ENCODE results near the gene HNF4A. TPM values are rescaled to one million over a fixed set of nuclear protein-coding genes. Genes with fewer than 3 reads are reported as not detected.

The HNF4A gene
- total and polyA plus RNA-seq, 7 donors = 0.03 to 0.13 (median 0.03) TPM; not detected in 4

- intact Hi-C loops (cut with DNase I) = no loop called here
- no peak for ATAC-seq
- no peak for TF ChIP-seq CTCF (IDR thresholded peaks at IDR 0.05)
- DNase-seq = no peak
- Histone ChIP-seq H3K36me3 (ENCODE audit: insufficient read depth in 1 of 2, low read depth in 1 of 2) (no peaks in the 10 kb centered on the region), H3K27me3 (ENCODE audit: insufficient read depth in 3 of 3, low read length in 2 of 3) (peaks cover 0 to 14% (median 1%) of the 10 kb centered on the region in 3 donors), H3K4me3 (no peak overlapping the region), H3K27ac (no peak overlapping the region), H3K9me3 (no peaks in the 10 kb centered on the region), H3K4me1 (no peaks in the 10 kb centered on the region)
- WGBS, 3 donors = 73 to 78% (median 76%) methylated on average over 17 to 18 of the region's 18 CpGs
Measured at GRCh38 chr20:44402391-44403193, 47.1 kb downstream of the HNF4A start.

GRCh38 chr20:44403194-44404112 is 48.0 kb downstream of the HNF4A start:
- peaks cover 0 to 14% (median 1%) of the 10 kb centered on the region in 3 donors for H3K27me3 ChIP-seq (ENCODE audit: insufficient read depth in 3 of 3, low read length in 2 of 3)
- H3K4me3 ChIP-seq = no peak overlapping the region
- H3K4me1 ChIP-seq = no peaks in the 10 kb centered on the region
- intact Hi-C loops (cut with DNase I) = no loop called here
- H3K9me3 ChIP-seq = no peaks in the 10 kb centered on the region
- H3K36me3 ChIP-seq (ENCODE audit: insufficient read depth in 1 of 2, low read depth in 1 of 2) = no peaks in the 10 kb centered on the region
- DNase-seq (no peak), ATAC-seq (no peak)
- TF ChIP-seq CTCF (IDR thresholded peaks at IDR 0.05) = no peak
- H3K27ac ChIP-seq = no peak overlapping the region
- WGBS, 3 donors = 62 to 64% (median 64%) methylated on average over 11 of the region's 11 CpGs

GRCh38 chr20:44404204-44405181 is 49.0 kb downstream of the HNF4A start:
- Histone ChIP-seq H3K9me3 (no peaks in the 10 kb centered on the region), H3K27ac (no peak overlapping the region), H3K36me3 (ENCODE audit: insufficient read depth in 1 of 2, low read depth in 1 of 2) (no peaks in the 10 kb centered on the region), H3K27me3 (ENCODE audit: insufficient read depth in 3 of 3, low read length in 2 of 3) (peaks cover 0 to 11% (median 1%) of the 10 kb centered on the region in 3 donors), H3K4me1 (no peaks in the 10 kb centered on the region), H3K4me3 (no peak overlapping the region)
- intact Hi-C loops (cut with DNase I) = no loop called here
- DNase-seq = no peak
- ATAC-seq = no peak
- WGBS, 3 donors = 66 to 74% (median 73%) methylated on average over 21 of the region's 21 CpGs
- TF ChIP-seq CTCF (IDR thresholded peaks at IDR 0.05) = no peak

- intact Hi-C loops (cut with DNase I) = no loop called here
- DNase-seq (no peak), ATAC-seq (no peak)
- Histone ChIP-seq H3K27ac (no peak overlapping the region), H3K4me1 (no peaks in the 10 kb centered on the region), H3K27me3 (ENCODE audit: insufficient read depth in 3 of 3, low read length in 2 of 3) (peaks cover 0 to 10% (median 0%) of the 10 kb centered on the region in 3 donors), H3K36me3 (ENCODE audit: insufficient read depth in 1 of 2, low read depth in 1 of 2) (no peaks in the 10 kb centered on the region), H3K4me3 (no peak overlapping the region), H3K9me3 (no peaks in the 10 kb centered on the region)
- TF ChIP-seq CTCF (IDR thresholded peaks at IDR 0.05) = no peak
- WGBS, 3 donors = 46 to 55% (median 55%) methylated on average over 6 of the region's 6 CpGs
Measured at GRCh38 chr20:44405257-44405656, 49.8 kb downstream of the HNF4A start.

Data from psoas muscle (tissue), 8 donors.